HepG2 (cell line): Measurements from ENCODE around the gene TBC1D16. TPM values are rescaled to one million over a fixed set of nuclear protein-coding genes. Genes with fewer than 3 reads are reported as not detected.

Experiments
- DMAP1 ChIP-seq: IDR thresholded peaks from 2 replicates; pipeline ENCODE4 v1.6.1; 2016
- HNF4A ChIP-seq: sonication (generic); formaldehyde crosslinking; IDR thresholded peaks from 2 replicates; pipeline ENCODE4 v1.4.0; 2020; ENCODE audit warnings: missing genetic modification reagents
- HNRNPH1 ChIP-seq: fragments of 200-400 bp; formaldehyde crosslinking; optimal IDR thresholded peaks from 2 replicates; pipeline ENCODE3; 2017; ENCODE audit warnings: mild to moderate bottlenecking, low read depth, low read length
- JUND ChIP-seq: sonication (generic); formaldehyde crosslinking; IDR thresholded peaks from 2 replicates; pipeline ENCODE4 v1.8.0; 2022; ENCODE audit warnings: mild to moderate bottlenecking, missing genetic modification reagents
- NFE2L1 ChIP-seq: sonication (generic); formaldehyde crosslinking; IDR thresholded peaks from 2 replicates; pipeline ENCODE4 v1.4.0; 2020; ENCODE audit warnings: missing genetic modification reagents, mild to moderate bottlenecking, borderline replicate concordance
- PAXIP1 ChIP-seq: sonication (generic); formaldehyde crosslinking; conservative IDR thresholded peaks from 2 replicates; pipeline ENCODE4 v1.4.0; 2020; ENCODE audit warnings: mild to moderate bottlenecking, missing genetic modification reagents, moderate library complexity
- RAD21 ChIP-seq: fragments of 450-650 bp; formaldehyde crosslinking; IDR thresholded peaks from 2 replicates; pipeline ENCODE4 v1.5.0; 2020; ENCODE audit warnings: mild to moderate bottlenecking
- STAT6 ChIP-seq: sonication (generic); formaldehyde crosslinking; IDR thresholded peaks from 2 replicates; pipeline ENCODE4 v1.4.0; 2020; ENCODE audit warnings: missing genetic modification reagents, mild to moderate bottlenecking, borderline replicate concordance
- ZFP1 ChIP-seq: IDR thresholded peaks from 2 replicates; pipeline ENCODE4 v1.6.1; 2016
- ZNF160 ChIP-seq: sonication (generic); formaldehyde crosslinking; IDR thresholded peaks from 2 replicates; pipeline ENCODE4 v1.8.0; 2022; ENCODE audit warnings: mild to moderate bottlenecking, inconsistent platforms, missing genetic modification reagents
- ZNF180 ChIP-seq: sonication (generic); formaldehyde crosslinking; IDR thresholded peaks from 2 replicates; pipeline ENCODE4 v1.4.0; 2020; ENCODE audit warnings: low read depth, missing genetic modification reagents, borderline replicate concordance
- ZNF280B ChIP-seq: sonication (generic); formaldehyde crosslinking; IDR thresholded peaks from 2 replicates; pipeline ENCODE4 v1.5.0; 2020; ENCODE audit warnings: missing genetic modification reagents, mild to moderate bottlenecking, borderline replicate concordance
- ZNF329 ChIP-seq: sonication (generic); formaldehyde crosslinking; IDR thresholded peaks from 2 replicates; pipeline ENCODE4 v1.9.0; 2021; ENCODE audit warnings: low read depth, mild to moderate bottlenecking, missing genetic modification reagents
- ZNF703 ChIP-seq: sonication (generic); formaldehyde crosslinking; IDR thresholded peaks from 2 replicates; pipeline ENCODE4 v1.5.1; 2020; ENCODE audit warnings: missing genetic modification reagents, mild to moderate bottlenecking, moderate library complexity, borderline replicate concordance
- ZNF878 ChIP-seq: sonication (generic); formaldehyde crosslinking; IDR thresholded peaks from 2 replicates; pipeline ENCODE4 v1.8.1; 2023; ENCODE audit warnings: mild to moderate bottlenecking, missing genetic modification reagents, moderate library complexity
- ZSCAN25 ChIP-seq: sonication (generic); formaldehyde crosslinking; IDR thresholded peaks from 2 replicates; pipeline ENCODE4 v1.8.0; 2022; ENCODE audit warnings: mild to moderate bottlenecking, missing genetic modification reagents
- polyA plus RNA-seq, 8 experiments: library from polyadenylated mRNA; depleted of rRNA in 3 of 8; stranded (reverse) in 7 of 8; unstranded in 1 of 8; fragments of >200 nt; fragmentation: Illumina TruSeq in 4 of 8; extraction: Trizol in 4 of 8; gene quantifications; 2 replicates each; pipeline versions ENCODE4 v1.2.1 to v1.2.3, GENCODE V29; 2011 to 2016; ENCODE audit warnings: low read depth in 4 of 8, missing spikeins in 1 of 8, mixed read lengths in 1 of 8; ENCODE audit not compliant: insufficient read depth in 1 of 8
- total RNA-seq, 5 experiments: library from RNA; depleted of rRNA; stranded (reverse); fragments of >200 nt; fragmentation: Illumina TruSeq; extraction: Trizol; gene quantifications; 2 replicates each; pipeline ENCODE4 v1.2.3, GENCODE V29; 2016; ENCODE audit warnings: low read depth in 1 of 5
- TF ChIP-seq, protein P1 (sequence below): sonication (generic); formaldehyde crosslinking; IDR thresholded peaks from 2 replicates; pipeline ENCODE4 v1.4.0; 2020; ENCODE audit warnings: missing genetic modification reagents
- TF ChIP-seq, protein P2 (sequence below): sonication (generic); formaldehyde crosslinking; IDR thresholded peaks from 2 replicates; pipeline ENCODE4 v1.5.1; 2020; ENCODE audit warnings: missing genetic modification reagents, mild to moderate bottlenecking, borderline replicate concordance

TBC1D16 gene
- total and polyA plus RNA-seq, 2 of the 13 experiments (the other 11 are each of a cell fraction or from before 2014, with no cell fraction given): 14.9 to 24.9 TPM

DNA sequence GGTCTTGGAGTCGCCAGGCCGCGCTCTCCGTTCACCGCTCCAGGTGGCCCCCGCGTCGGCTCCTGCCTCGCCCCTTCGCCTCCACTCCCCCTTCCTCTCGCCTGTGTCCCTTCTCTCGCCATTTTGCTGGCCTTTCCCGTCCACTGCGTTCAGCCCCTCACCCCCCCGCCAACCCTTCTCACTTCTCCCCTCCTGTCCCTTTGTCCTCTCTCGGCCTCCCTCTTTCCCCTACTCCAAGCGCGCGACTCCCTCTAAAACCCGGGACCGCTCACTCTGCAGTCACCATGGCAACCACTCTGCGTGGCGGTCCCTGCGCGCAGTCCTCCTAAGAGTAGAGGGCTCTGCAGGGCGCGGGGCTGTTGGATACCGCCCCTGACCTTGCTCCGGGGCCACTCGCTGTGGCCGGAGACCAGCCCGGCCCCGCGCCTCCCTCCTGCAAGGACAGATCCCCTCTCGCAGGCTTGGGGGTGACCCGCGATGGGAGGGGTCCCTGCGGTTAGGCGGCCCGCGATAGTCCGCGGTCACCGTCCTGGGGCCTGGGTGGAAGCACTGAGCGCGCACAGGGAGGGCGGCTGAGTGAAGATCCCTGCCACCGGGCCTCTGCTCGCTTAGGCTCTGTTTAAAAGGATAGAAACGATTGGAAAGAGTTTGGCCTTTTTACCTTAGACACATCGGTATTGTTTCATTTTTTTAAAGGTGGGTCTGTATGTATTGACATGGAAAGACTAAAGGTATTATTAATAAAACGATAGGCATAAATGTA lies 1.2 kb upstream of the TBC1D16 start (continued):
- TF ChIP-seq ZNF329: no peak
- 0 out of 2 replicates have a peak, but pooled peaks have one; percentile 3 for TF ChIP-seq JUND (CRISPR knock-in tag)
- TF ChIP-seq HNF4A: 0 out of 2 replicates have a peak, but pooled peaks have one; percentile 22
- no peak; the same call in 1 of the 2 replicates for TF ChIP-seq STAT6 (CRISPR knock-in tag)
- TF ChIP-seq, protein P1, sequence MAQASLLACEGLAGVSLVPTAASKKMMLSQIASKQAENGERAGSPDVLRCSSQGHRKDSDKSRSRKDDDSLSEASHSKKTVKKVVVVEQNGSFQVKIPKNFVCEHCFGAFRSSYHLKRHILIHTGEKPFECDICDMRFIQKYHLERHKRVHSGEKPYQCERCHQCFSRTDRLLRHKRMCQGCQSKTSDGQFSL: peak; percentile 49; the same call in 1 of the 2 replicates
- no peak for TF ChIP-seq ZNF878 (CRISPR knock-in tag)
- no peak for TF ChIP-seq NFE2L1 (CRISPR knock-in tag)
- TF ChIP-seq HNRNPH1: no peak
- TF ChIP-seq ZNF180 (CRISPR knock-in tag): no peak
- TF ChIP-seq RAD21 (CRISPR knock-in tag): 0 out of 2 replicates have a peak, but pooled peaks have one; percentile 26
- TF ChIP-seq ZNF160 (CRISPR knock-in tag): no peak
- TF ChIP-seq ZFP1 (CRISPR knock-in tag): no peak
- TF ChIP-seq, protein P2, sequence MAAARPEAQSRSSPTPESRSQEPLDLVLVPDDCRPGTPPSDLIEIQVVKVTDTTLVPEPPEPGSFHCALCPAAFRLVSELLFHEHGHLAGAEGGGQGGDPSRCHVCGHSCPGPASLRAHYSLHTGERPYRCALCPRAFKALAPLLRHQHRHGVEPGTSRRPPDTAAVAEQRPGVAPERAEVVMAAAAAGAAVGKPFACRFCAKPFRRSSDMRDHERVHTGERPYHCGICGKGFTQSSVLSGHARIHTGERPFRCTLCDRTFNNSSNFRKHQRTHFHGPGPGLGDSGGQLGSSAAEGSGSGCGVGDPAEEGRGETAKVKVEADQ (CRISPR knock-in tag): no peak
- TF ChIP-seq ZSCAN25 (CRISPR knock-in tag): peak; percentile 96
- TF ChIP-seq ZNF280B (CRISPR knock-in tag): peak; percentile 14; the same call in 1 of the 2 replicates
- TF ChIP-seq ZNF703 (CRISPR knock-in tag): 0 out of 2 replicates have a peak, but pooled peaks have one; percentile 70
- peak; percentile 7; the same call in 1 of the 2 replicates for TF ChIP-seq PAXIP1 (CRISPR knock-in tag)
- TF ChIP-seq DMAP1 (CRISPR knock-in tag): no peak; the same call in none of the 2 replicates
